SK-N-SH (cell line): ENCODE results near the gene FBXO34.

ENCODE experiments used
- MXI1 ChIP-seq: IDR thresholded peaks from 2 replicates; pipeline ENCODE4 v1.6.1; 2012; ENCODE audit warnings: mild to moderate bottlenecking, low read depth, low read length, improper control_type of control experiment
- POLR2AphosphoS5 ChIP-seq: IDR thresholded peaks from 2 replicates; pipeline ENCODE4 v1.6.1; 2012; ENCODE audit warnings: low read depth, low read length
- RFX5 ChIP-seq: IDR thresholded peaks from 2 replicates; pipeline ENCODE4 v1.6.1; 2012; ENCODE audit warnings: mild to moderate bottlenecking, improper control_type of control experiment, low read length
- RXRA ChIP-seq: IDR thresholded peaks from 2 replicates; pipeline ENCODE4 v1.4.0; 2012; ENCODE audit warnings: low read depth, mild to moderate bottlenecking, borderline replicate concordance
- TAF1 ChIP-seq: IDR thresholded peaks from 2 replicates; pipeline ENCODE4 v1.6.1; 2012; ENCODE audit warnings: low read depth, mild to moderate bottlenecking, low read length, moderate library complexity, borderline replicate concordance
- TF ChIP-seq, protein P1 (sequence below): fragments of 200-600 bp; sonication (generic); IDR thresholded peaks from 2 replicates; pipeline ENCODE4 v1.6.1; 2017; ENCODE audit warnings: antibody characterized with exemption, mild to moderate bottlenecking, moderate library complexity
- TF ChIP-seq, protein P2 (sequence below): fragments of 150-350 bp; IDR thresholded peaks from 2 replicates; pipeline ENCODE4 v1.6.1; 2017; ENCODE audit warnings: antibody characterized with exemption, low read length, low read depth, borderline replicate concordance
- TF ChIP-seq, protein P3 (sequence below): IDR thresholded peaks from 2 replicates; pipeline ENCODE4 v1.6.1; 2012; ENCODE audit warnings: mild to moderate bottlenecking, low read depth, low read length, moderate library complexity

DNA sequence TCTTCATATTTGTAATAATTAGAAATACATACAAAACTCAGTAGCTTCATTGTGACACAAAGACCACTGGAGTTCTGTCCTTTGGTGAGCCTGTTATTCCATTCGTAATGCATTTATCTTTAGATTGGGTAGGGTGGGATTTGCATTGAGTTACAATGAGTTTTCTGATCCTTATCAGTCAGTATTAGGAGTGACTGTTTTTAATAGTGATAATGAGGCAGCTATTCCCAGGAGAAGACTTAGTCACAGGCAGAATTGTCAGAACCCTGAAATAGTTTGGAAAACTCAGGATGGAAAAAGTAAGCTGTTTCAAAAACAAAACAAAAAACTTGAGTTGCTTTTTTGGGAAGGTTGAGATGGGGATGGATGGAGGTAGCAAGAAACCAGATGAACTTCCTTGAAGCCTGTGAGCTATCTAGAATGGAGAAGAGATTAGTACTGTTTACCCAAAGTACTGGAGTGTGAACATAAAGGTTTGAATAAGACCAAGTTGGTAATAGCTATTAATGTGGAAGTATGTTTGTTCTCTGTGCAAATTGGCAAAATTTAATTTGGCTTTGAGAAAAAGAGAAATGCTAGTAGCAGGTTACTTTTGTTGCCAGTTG lies 38.6 kb downstream of the FBXO34 start:
- no peak for TF ChIP-seq TAF1
- TF ChIP-seq, protein P1, sequence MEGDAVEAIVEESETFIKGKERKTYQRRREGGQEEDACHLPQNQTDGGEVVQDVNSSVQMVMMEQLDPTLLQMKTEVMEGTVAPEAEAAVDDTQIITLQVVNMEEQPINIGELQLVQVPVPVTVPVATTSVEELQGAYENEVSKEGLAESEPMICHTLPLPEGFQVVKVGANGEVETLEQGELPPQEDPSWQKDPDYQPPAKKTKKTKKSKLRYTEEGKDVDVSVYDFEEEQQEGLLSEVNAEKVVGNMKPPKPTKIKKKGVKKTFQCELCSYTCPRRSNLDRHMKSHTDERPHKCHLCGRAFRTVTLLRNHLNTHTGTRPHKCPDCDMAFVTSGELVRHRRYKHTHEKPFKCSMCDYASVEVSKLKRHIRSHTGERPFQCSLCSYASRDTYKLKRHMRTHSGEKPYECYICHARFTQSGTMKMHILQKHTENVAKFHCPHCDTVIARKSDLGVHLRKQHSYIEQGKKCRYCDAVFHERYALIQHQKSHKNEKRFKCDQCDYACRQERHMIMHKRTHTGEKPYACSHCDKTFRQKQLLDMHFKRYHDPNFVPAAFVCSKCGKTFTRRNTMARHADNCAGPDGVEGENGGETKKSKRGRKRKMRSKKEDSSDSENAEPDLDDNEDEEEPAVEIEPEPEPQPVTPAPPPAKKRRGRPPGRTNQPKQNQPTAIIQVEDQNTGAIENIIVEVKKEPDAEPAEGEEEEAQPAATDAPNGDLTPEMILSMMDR = no peak
- TF ChIP-seq, protein P2, sequence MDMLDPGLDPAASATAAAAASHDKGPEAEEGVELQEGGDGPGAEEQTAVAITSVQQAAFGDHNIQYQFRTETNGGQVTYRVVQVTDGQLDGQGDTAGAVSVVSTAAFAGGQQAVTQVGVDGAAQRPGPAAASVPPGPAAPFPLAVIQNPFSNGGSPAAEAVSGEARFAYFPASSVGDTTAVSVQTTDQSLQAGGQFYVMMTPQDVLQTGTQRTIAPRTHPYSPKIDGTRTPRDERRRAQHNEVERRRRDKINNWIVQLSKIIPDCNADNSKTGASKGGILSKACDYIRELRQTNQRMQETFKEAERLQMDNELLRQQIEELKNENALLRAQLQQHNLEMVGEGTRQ = no peak
- TF ChIP-seq MXI1 = no peak
- TF ChIP-seq, protein P3, sequence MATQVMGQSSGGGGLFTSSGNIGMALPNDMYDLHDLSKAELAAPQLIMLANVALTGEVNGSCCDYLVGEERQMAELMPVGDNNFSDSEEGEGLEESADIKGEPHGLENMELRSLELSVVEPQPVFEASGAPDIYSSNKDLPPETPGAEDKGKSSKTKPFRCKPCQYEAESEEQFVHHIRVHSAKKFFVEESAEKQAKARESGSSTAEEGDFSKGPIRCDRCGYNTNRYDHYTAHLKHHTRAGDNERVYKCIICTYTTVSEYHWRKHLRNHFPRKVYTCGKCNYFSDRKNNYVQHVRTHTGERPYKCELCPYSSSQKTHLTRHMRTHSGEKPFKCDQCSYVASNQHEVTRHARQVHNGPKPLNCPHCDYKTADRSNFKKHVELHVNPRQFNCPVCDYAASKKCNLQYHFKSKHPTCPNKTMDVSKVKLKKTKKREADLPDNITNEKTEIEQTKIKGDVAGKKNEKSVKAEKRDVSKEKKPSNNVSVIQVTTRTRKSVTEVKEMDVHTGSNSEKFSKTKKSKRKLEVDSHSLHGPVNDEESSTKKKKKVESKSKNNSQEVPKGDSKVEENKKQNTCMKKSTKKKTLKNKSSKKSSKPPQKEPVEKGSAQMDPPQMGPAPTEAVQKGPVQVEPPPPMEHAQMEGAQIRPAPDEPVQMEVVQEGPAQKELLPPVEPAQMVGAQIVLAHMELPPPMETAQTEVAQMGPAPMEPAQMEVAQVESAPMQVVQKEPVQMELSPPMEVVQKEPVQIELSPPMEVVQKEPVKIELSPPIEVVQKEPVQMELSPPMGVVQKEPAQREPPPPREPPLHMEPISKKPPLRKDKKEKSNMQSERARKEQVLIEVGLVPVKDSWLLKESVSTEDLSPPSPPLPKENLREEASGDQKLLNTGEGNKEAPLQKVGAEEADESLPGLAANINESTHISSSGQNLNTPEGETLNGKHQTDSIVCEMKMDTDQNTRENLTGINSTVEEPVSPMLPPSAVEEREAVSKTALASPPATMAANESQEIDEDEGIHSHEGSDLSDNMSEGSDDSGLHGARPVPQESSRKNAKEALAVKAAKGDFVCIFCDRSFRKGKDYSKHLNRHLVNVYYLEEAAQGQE = no peak
- TF ChIP-seq RXRA = no peak
- TF ChIP-seq RFX5 = no peak
- TF ChIP-seq POLR2AphosphoS5 = no peak
